ENCODE measurements around the gene GMDS. TPM values are rescaled to one million over a fixed set of nuclear protein-coding genes. Genes with fewer than 3 reads are reported as not detected.

GMDS gene
- total and polyA plus RNA-seq, 2 of the 4 experiments (the other 2 are of a cell fraction), result 7.3 to 21.9 TPM

GRCh38 chr6:2134554-2134953, 110.9 kb downstream of the GMDS start:
- no TSS peak for BruUV-seq (replicated peaks)
- Histone ChIP-seq H4K5ac (ENCODE audit: low read depth, low read length) (no peak overlapping the region), H4K91ac (ENCODE audit: insufficient read depth, low read depth, low read length) (no peak overlapping the region), H3K9me3 (ENCODE audit: control insufficient read depth, insufficient read depth, low read length) (no peaks in the 10 kb centered on the region), H3K4ac (ENCODE audit: low read depth, low read length) (no peak overlapping the region), H3K4me2 (ENCODE audit: low read depth, low read length) (no peak overlapping the region), H3K23ac (ENCODE audit: low read depth, low read length) (no peak overlapping the region), H3K18ac (ENCODE audit: low read depth, low read length) (no peak overlapping the region), H3K36me3 (ENCODE audit: control insufficient read depth, insufficient read depth, low read length) (no peaks in the 10 kb centered on the region), H2BK120ac (ENCODE audit: low read depth, low read length) (no peak overlapping the region), H3K9me1 (ENCODE audit: insufficient read depth, low read length) (no peaks in the 10 kb centered on the region), H3K27me3 (ENCODE audit: control insufficient read depth, insufficient read depth, low read length) (no peaks in the 10 kb centered on the region), H2BK5ac (ENCODE audit: low read depth, low read length, poor library complexity, severe bottlenecking) (no peak overlapping the region), H3K79me1 (ENCODE audit: low read depth in 1 of 2, low read length in 2 of 2) (peaks cover 0 to 3% of the 10 kb centered on the region in 2 experiments; a peak in 3 of 4 replicates), H3K4me1 (ENCODE audit: control insufficient read depth, insufficient read depth, low read length) (peaks cover 2% of the 10 kb centered on the region; the same call in 1 of the 2 replicates), H3K27ac (ENCODE audit: insufficient read depth, low read length) (no peak overlapping the region), H2BK15ac (ENCODE audit: low read depth, low read length) (no peak overlapping the region; the same call in 2 of the 3 replicates), H2AFZ (replicated peaks; ENCODE audit: low read length, poor library complexity) (no peak overlapping the region), H3K9ac (ENCODE audit: low read depth, low read length) (no peak overlapping the region), H2BK20ac (ENCODE audit: low read depth, low read length) (no peak overlapping the region), H3K14ac (replicated peaks; ENCODE audit: low read depth, low read length) (no peak overlapping the region), H4K20me1 (ENCODE audit: insufficient read depth, low read length) (no peaks in the 10 kb centered on the region), H2AK9ac (replicated peaks; ENCODE audit: low read depth, low read length, poor library complexity) (no peak overlapping the region), H2AK5ac (ENCODE audit: low read depth, low read length) (no peak overlapping the region), H3K56ac (ENCODE audit: extremely low read depth, insufficient read depth, low read length) (no peak overlapping the region), H4K8ac (ENCODE audit: low read depth in 2 of 2, low read length in 2 of 2) (no peak overlapping the region), H3K4me3 (ENCODE audit: insufficient read depth, low read depth, low read length) (no peak overlapping the region)
- no peak for TF ChIP-seq RAD21 (IDR thresholded peaks at IDR 0.05; ENCODE audit: low read length)
- no peak for TF ChIP-seq MAZ (IDR thresholded peaks at IDR 0.05; ENCODE audit: borderline replicate concordance, low read depth, low read length)
- TF ChIP-seq NFE2L2 (IDR thresholded peaks at IDR 0.05; ENCODE audit: low read depth, low read length), result no peak
- TF ChIP-seq MXI1 (IDR thresholded peaks at IDR 0.05; ENCODE audit: borderline replicate concordance, low read depth, low read length), result no peak
- TF ChIP-seq BHLHE40 (IDR thresholded peaks at IDR 0.05; ENCODE audit: low read depth, low read length), result no peak
- TF ChIP-seq POLR2A (IDR thresholded peaks at IDR 0.05; ENCODE audit: low read depth, low read length), result no peak
- TF ChIP-seq FOS (IDR thresholded peaks at IDR 0.05; ENCODE audit: low read depth, low read length), result no peak
- no peak for TF ChIP-seq MAFK (IDR thresholded peaks at IDR 0.05; ENCODE audit: low read depth, low read length)
- no peak for TF ChIP-seq CTCF (conservative IDR thresholded peaks at IDR 0.05; ENCODE audit: low read depth, low read length)
- TF ChIP-seq CEBPB (IDR thresholded peaks at IDR 0.05; ENCODE audit: low read depth, low read length), result no peak
- no peak for TF ChIP-seq RFX5 (IDR thresholded peaks at IDR 0.05; ENCODE audit: low read depth, low read length)
- TF ChIP-seq CHD1 (IDR thresholded peaks at IDR 0.05; ENCODE audit: low read depth, low read length), result no peak
- TF ChIP-seq ELK1 (IDR thresholded peaks at IDR 0.05; ENCODE audit: borderline replicate concordance, low read depth, low read length), result no peak
- TF ChIP-seq RCOR1 (IDR thresholded peaks at IDR 0.05; ENCODE audit: insufficient replicate concordance, low read length), result no peak
- TF ChIP-seq USF2 (IDR thresholded peaks at IDR 0.05; ENCODE audit: low read depth, low read length), result no peak
- no peak for TF ChIP-seq SMC3 (IDR thresholded peaks at IDR 0.05; ENCODE audit: low read depth, low read length)
- in situ Hi-C loops (cut with MboI; ENCODE audit: low sequenced_read_pairs), result no loop called here
- ChIA-PET CTCF (interaction anchor here (0.6 to 0.9 kb wide), 2 partner anchors 15 to 802 kb away, joined by 3 to 4 read pairs; no protein-coding TSS in a partner anchor), POLR2A (ENCODE audit: unreplicated experiment) (no interaction called here)
- dilution Hi-C loops (cut with HindIII; ENCODE audit: low sequenced_read_pairs, unreplicated experiment), result no loop called here
- ATAC-seq (ENCODE audit: low read depth), result peak; percentile 51
- peak; percentile 55 for DNase-seq
- intact Hi-C loops (cut with micrococcal nuclease), result no loop called here
